Prostate gland (tissue), 2 donors: ENCODE measurements around the gene B3GNT5. TPM values are rescaled to one million over a fixed set of nuclear protein-coding genes. Genes with fewer than 3 reads are reported as not detected.

Experiments
- DNase-seq: peaks from one replicate; pipeline ENCODE4 v3.0.0-alpha.2; 2019; ENCODE audit warnings: low spot score
- H3K27ac ChIP-seq, 2 donors: fragments of 200-600 bp; sonication (generic); 2 replicates each; pipeline ENCODE4 v1.5.1; 2017 to 2019
- H3K27me3 ChIP-seq: fragments of 200-600 bp; sonication (generic); replicated peaks from 2 replicates; pipeline ENCODE4 v1.5.1; 2019; ENCODE audit not compliant: insufficient read depth
- H3K36me3 ChIP-seq, 2 donors: fragments of 200-600 bp; sonication (generic); 1 replicate in 1 of 2; 2 replicates in 1 of 2; pipeline versions ENCODE4 v1.5.1 to v1.8.1; 2017 to 2019
- H3K4me1 ChIP-seq: fragments of 200-600 bp; sonication (generic); replicated peaks from 2 replicates; pipeline ENCODE4 v1.5.1; 2019
- H3K4me3 ChIP-seq, 2 donors: fragments of 200-600 bp; sonication (generic); 2 replicates each; pipeline ENCODE4 v1.5.1; 2017 to 2019
- H3K9me3 ChIP-seq: fragments of 200-600 bp; sonication (generic); 2 replicates; pipeline ENCODE4 v1.5.1; 2017
- POLR2A ChIP-seq: fragments of 450-650 bp; IDR thresholded peaks from one replicate; pipeline ENCODE4 v1.6.1; 2016; ENCODE audit warnings: antibody characterized with exemption, mild to moderate bottlenecking
- POLR2AphosphoS5 ChIP-seq: sonication (generic); formaldehyde crosslinking; IDR thresholded peaks from one replicate; pipeline ENCODE4 v1.6.1; 2017; ENCODE audit warnings: antibody characterized with exemption
- WGBS: methylation state at CpG from one replicate; pipeline ENCODE4 v1.1.5; 2018; 5-methylcytosine and 5-hydroxymethylcytosine counted together
- intact Hi-C: fragments of 100-400 bp; cut with DNase I; formaldehyde crosslinking; loops from one replicate; pipeline ENCODE4 v1.14.2; 2022
- total RNA-seq, 2 donors: library from RNA; depleted of rRNA; stranded (reverse); fragments of >200 nt; gene quantifications; one replicate each; pipeline ENCODE4 v1.1.0, GENCODE V29; 2016
- TF ChIP-seq, protein P1 (sequence below), 4 experiments: fragments of 200-600 bp in 2 of 4; fragments of 450-650 bp in 2 of 4; sonication (generic) in 2 of 4; IDR thresholded peaks; 1 replicate in 3 of 4; 2 replicates in 1 of 4; pipeline ENCODE4 v1.5.1; 2016 to 2019; ENCODE audit warnings: antibody characterized with exemption in 4 of 4, mild to moderate bottlenecking in 2 of 4, moderate library complexity in 2 of 4

Gene B3GNT5
- total RNA-seq, 2 donors from 2014 or later = 5.9 to 7.2 TPM

DNA sequence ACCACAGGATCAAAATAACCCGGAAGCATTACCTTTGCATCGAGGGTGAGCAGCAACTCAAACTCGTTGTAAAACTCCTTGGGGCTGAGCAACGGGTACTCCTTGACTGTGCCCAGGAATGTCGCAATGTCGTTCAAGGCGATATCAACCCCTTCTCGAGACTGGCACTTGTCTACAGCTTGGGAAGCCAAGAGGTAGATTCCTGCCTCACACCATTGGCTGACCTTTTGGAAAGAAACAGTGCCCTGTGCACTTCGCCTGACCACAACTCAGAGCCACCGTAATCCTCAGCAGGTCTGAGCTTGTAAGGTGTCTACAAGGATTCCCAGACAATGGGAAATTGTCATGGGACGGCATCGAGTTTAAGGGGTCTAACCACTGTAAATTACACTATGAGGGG is 43.9 kb downstream of the B3GNT5 start:
- intact Hi-C loops = no loop called here
- no peak for DNase-seq
- TF ChIP-seq POLR2AphosphoS5 (no peak), POLR2A (no peak)
- TF ChIP-seq, protein P1, sequence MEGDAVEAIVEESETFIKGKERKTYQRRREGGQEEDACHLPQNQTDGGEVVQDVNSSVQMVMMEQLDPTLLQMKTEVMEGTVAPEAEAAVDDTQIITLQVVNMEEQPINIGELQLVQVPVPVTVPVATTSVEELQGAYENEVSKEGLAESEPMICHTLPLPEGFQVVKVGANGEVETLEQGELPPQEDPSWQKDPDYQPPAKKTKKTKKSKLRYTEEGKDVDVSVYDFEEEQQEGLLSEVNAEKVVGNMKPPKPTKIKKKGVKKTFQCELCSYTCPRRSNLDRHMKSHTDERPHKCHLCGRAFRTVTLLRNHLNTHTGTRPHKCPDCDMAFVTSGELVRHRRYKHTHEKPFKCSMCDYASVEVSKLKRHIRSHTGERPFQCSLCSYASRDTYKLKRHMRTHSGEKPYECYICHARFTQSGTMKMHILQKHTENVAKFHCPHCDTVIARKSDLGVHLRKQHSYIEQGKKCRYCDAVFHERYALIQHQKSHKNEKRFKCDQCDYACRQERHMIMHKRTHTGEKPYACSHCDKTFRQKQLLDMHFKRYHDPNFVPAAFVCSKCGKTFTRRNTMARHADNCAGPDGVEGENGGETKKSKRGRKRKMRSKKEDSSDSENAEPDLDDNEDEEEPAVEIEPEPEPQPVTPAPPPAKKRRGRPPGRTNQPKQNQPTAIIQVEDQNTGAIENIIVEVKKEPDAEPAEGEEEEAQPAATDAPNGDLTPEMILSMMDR (IDR thresholded peaks at IDR 0.05) = no peak
- Histone ChIP-seq H3K36me3 (no peaks in the 10 kb centered on the region), H3K9me3 (no peaks in the 10 kb centered on the region), H3K4me3 (no peak overlapping the region), H3K4me1 (peaks cover 17% of the 10 kb centered on the region), H3K27ac (no peak overlapping the region), H3K27me3 (no peaks in the 10 kb centered on the region)
- WGBS = 84% methylated on average over 12 of the region's 12 CpGs

- intact Hi-C loops = no loop called here
- TF ChIP-seq POLR2AphosphoS5 = no peak
- TF ChIP-seq, protein P1 (IDR thresholded peaks at IDR 0.05) = no peak
- TF ChIP-seq POLR2A = no peak
- no peaks in the 10 kb centered on the region for H3K27me3 ChIP-seq
- DNase-seq = no peak
- H3K36me3 ChIP-seq = no peaks in the 10 kb centered on the region
- WGBS = 74% methylated on average over 5 of the region's 5 CpGs
- H3K27ac ChIP-seq = no peak overlapping the region
- H3K4me3 ChIP-seq = no peak overlapping the region
- H3K4me1 ChIP-seq = peaks cover 17% of the 10 kb centered on the region
- H3K9me3 ChIP-seq = no peaks in the 10 kb centered on the region
Observed at GRCh38 chr3:183298701-183299153, 45.7 kb downstream of the B3GNT5 start.

- Histone ChIP-seq H3K4me3 (no peak overlapping the region), H3K27me3 (no peaks in the 10 kb centered on the region), H3K27ac (no peak overlapping the region), H3K36me3 (no peaks in the 10 kb centered on the region), H3K4me1 (peaks cover 16% of the 10 kb centered on the region), H3K9me3 (no peaks in the 10 kb centered on the region)
- intact Hi-C loops = no loop called here
- WGBS = 94% methylated on average over 4 of the region's 4 CpGs
- no peak for DNase-seq
- TF ChIP-seq POLR2A (no peak), POLR2AphosphoS5 (no peak)
- TF ChIP-seq, protein P1 (IDR thresholded peaks at IDR 0.05) = no peak
Observed at GRCh38 chr3:183299976-183300375, 46.9 kb downstream of the B3GNT5 start.

GRCh38 chr3:183300996-183301562 is 48.0 kb downstream of the B3GNT5 start:
- 78% methylated on average over 6 of the region's 6 CpGs for WGBS
- no peaks in the 10 kb centered on the region for H3K27me3 ChIP-seq
- intact Hi-C loops = no loop called here
- H3K9me3 ChIP-seq = no peaks in the 10 kb centered on the region
- no peak for DNase-seq
- H3K4me1 ChIP-seq = peaks cover 7% of the 10 kb centered on the region
- TF ChIP-seq, protein P1 (IDR thresholded peaks at IDR 0.05) = no peak
- TF ChIP-seq POLR2AphosphoS5 (peak; percentile 32), POLR2A (no peak)
- no peaks in the 10 kb centered on the region for H3K36me3 ChIP-seq
- H3K4me3 ChIP-seq = no peak overlapping the region
- peak overlapping the region in 1 of 2 donors; percentile 28 for H3K27ac ChIP-seq

GRCh38 chr3:183301937-183302580 is 49.0 kb downstream of the B3GNT5 start:
- H3K27ac ChIP-seq = peak overlapping the region; percentile 22 to 28
- H3K27me3 ChIP-seq = no peaks in the 10 kb centered on the region
- peak; percentile 75 for TF ChIP-seq POLR2AphosphoS5
- no peak for TF ChIP-seq POLR2A
- no peaks in the 10 kb centered on the region for H3K9me3 ChIP-seq
- peaks cover 8% of the 10 kb centered on the region for H3K4me1 ChIP-seq
- DNase-seq = peak; percentile 72
- H3K36me3 ChIP-seq = no peaks in the 10 kb centered on the region
- 28% methylated on average over 8 of the region's 8 CpGs for WGBS
- intact Hi-C loops = no loop called here
- H3K4me3 ChIP-seq = no peak overlapping the region
